NCI-H2081 (cell line): ENCODE measurements around the gene MAPK14.
"Not testable (repeated sequence)": the region's sequence is repeated elsewhere in the genome, so short reads cannot be mapped to it uniquely, and the experiment has no call there.

Source experiments
- DNase-seq, 2 experiments: peaks; one replicate each; lab custom pipeline; 2025; lab: John Stamatoyannopoulos, UW

The MAPK14 gene

GRCh38 chr6:36027501-36028087 is at the start of gene MAPK14:
MAPK14 (plus strand) TSS chr6:36027808; CDS start chr6:36028158, 350 bp downstream.
- peak; percentile 100 for DNase-seq

GRCh38 chr6:35980126-35980525 is 47.5 kb upstream of the MAPK14 start:
- not testable (repeated sequence) for DNase-seq

- DNase-seq: no peak
These were observed 46.5 kb upstream of the MAPK14 start for GRCh38 chr6:35980991-35981645.

- DNase-seq: no peak
These were observed 42.9 kb upstream of the MAPK14 start for GRCh38 chr6:35984701-35985100.

GRCh38 chr6:35988047-35988446 is 39.6 kb upstream of the MAPK14 start:
- DNase-seq: not testable (repeated sequence)

GRCh38 chr6:35993150-35993549 is 34.5 kb upstream of the MAPK14 start:
- no peak for DNase-seq

GRCh38 chr6:36000451-36000850 is 27.2 kb upstream of the MAPK14 start:
- DNase-seq: no peak

- no peak for DNase-seq
These were observed 11.9 kb upstream of the MAPK14 start for GRCh38 chr6:36015666-36016065.

- DNase-seq: no peak
These were observed 9.3 kb upstream of the MAPK14 start for GRCh38 chr6:36018339-36018738.

GRCh38 chr6:36019167-36019566 is 8.4 kb upstream of the MAPK14 start:
- no peak for DNase-seq

- no peak for DNase-seq
These were observed 7.5 kb upstream of the MAPK14 start for GRCh38 chr6:36020154-36020553.

GRCh38 chr6:36023996-36024795 is 3.4 kb upstream of the MAPK14 start, which contains the start of gene SLC26A8:
SLC26A8 (minus strand) TSS chr6:36024641; CDS start chr6:36019707, 4,934 bp downstream.
- DNase-seq: no peak

GRCh38 chr6:36025260-36025931 is 2.2 kb upstream of the MAPK14 start:
- DNase-seq: no peak

GRCh38 chr6:36025932-36026327 is 1.7 kb upstream of the MAPK14 start:
- DNase-seq: no peak

GRCh38 chr6:36028088-36028876 is 674 bp downstream of the MAPK14 start:
- DNase-seq: peak in 1 of 2 experiments; percentile 46

- peak; percentile 20 to 53 for DNase-seq
These were observed 1.3 kb downstream of the MAPK14 start for GRCh38 chr6:36028877-36029324.

- DNase-seq: peak in 1 of 2 experiments; percentile 8
These were observed 1.9 kb downstream of the MAPK14 start for GRCh38 chr6:36029464-36029863.

GRCh38 chr6:36032261-36032660 is 4.7 kb downstream of the MAPK14 start:
- DNase-seq: no peak

GRCh38 chr6:36033144-36033543 is 5.5 kb downstream of the MAPK14 start:
- not testable (repeated sequence) for DNase-seq

GRCh38 chr6:36033935-36034334 is 6.3 kb downstream of the MAPK14 start:
- no peak for DNase-seq

- DNase-seq: no peak
These were observed 6.8 kb downstream of the MAPK14 start for GRCh38 chr6:36034441-36034840.
